Ectodermal cell (in vitro differentiated cells): ENCODE results near the gene METTL23.
A peak's percentile ranks its signal among the peaks of the same experiment; 100 is the strongest.
"Not testable (repeated sequence)": the region's sequence is repeated elsewhere in the genome, so short reads cannot be mapped to it uniquely, and the experiment has no call there.

Experiments
- H3K27ac ChIP-seq: 2 replicates; pipeline ENCODE4 v1.7.0; 2013; ENCODE audit warnings: mild to moderate bottlenecking, low read depth, low read length; ENCODE audit not compliant: insufficient read depth, poor library complexity, severe bottlenecking
- H3K27me3 ChIP-seq: 2 replicates; pipeline ENCODE4 v1.7.0; 2013; ENCODE audit warnings: mild to moderate bottlenecking, low read length; ENCODE audit not compliant: insufficient read depth, control insufficient read depth, poor library complexity, severe bottlenecking
- H3K36me3 ChIP-seq: one replicate; pipeline ENCODE4 v1.7.0; 2013; ENCODE audit warnings: low read length; ENCODE audit not compliant: control insufficient read depth, insufficient read depth
- H3K4me1 ChIP-seq: one replicate; pipeline ENCODE4 v1.7.0; 2013; ENCODE audit warnings: low read length; ENCODE audit not compliant: control insufficient read depth, insufficient read depth
- H3K4me3 ChIP-seq: 2 replicates; pipeline ENCODE4 v1.7.0; 2013; ENCODE audit warnings: low read depth, low read length, control low read depth; ENCODE audit not compliant: insufficient read depth
- H3K9me3 ChIP-seq: 2 replicates; pipeline ENCODE4 v1.7.0; 2013; ENCODE audit warnings: mild to moderate bottlenecking, low read length, moderate library complexity; ENCODE audit not compliant: control insufficient read depth
- WGBS, 2 experiments: methylation state at CpG; one replicate each; pipeline ENCODE4 v1.1.7; 2013; ENCODE audit warnings: missing lambda C conversion rate in 2 of 2; 5-methylcytosine and 5-hydroxymethylcytosine counted together

Gene METTL23

GRCh38 chr17:76735586-76736348, 9.1 kb downstream of the METTL23 start:
- H3K9me3 ChIP-seq: no peaks in the 10 kb centered on the region
- WGBS, 2 experiments: 1% methylated on average over 20 of the region's 20 CpGs
- H3K4me1 ChIP-seq: peaks cover 21% of the 10 kb centered on the region
- no peaks in the 10 kb centered on the region for H3K27me3 ChIP-seq
- peaks cover 34% of the 10 kb centered on the region for H3K36me3 ChIP-seq
- H3K27ac ChIP-seq: peak overlapping the region; percentile 94
- H3K4me3 ChIP-seq: peak overlapping the region; percentile 98

GRCh38 chr17:76736349-76737081, 9.9 kb downstream of the METTL23 start:
- H3K27me3 ChIP-seq: no peaks in the 10 kb centered on the region
- peak overlapping the region; percentile 98 for H3K4me3 ChIP-seq
- H3K4me1 ChIP-seq: peaks cover 21% of the 10 kb centered on the region
- H3K36me3 ChIP-seq: peaks cover 30% of the 10 kb centered on the region
- WGBS, 2 experiments: 0 to 1% methylated on average over 117 of the region's 117 CpGs
- peak overlapping the region; percentile 94 for H3K27ac ChIP-seq
- no peaks in the 10 kb centered on the region for H3K9me3 ChIP-seq

- peaks cover 25% of the 10 kb centered on the region for H3K36me3 ChIP-seq
- peak within 1 kb of the TSS; percentile 99 for H3K27ac ChIP-seq
- peaks cover 21% of the 10 kb centered on the region for H3K4me1 ChIP-seq
- H3K9me3 ChIP-seq: no peaks in the 10 kb centered on the region
- H3K27me3 ChIP-seq: no peaks in the 10 kb centered on the region
- H3K4me3 ChIP-seq: peak within 1 kb of the TSS; percentile 98
- WGBS, 2 experiments: 0% methylated on average over 60 of the region's 60 CpGs
Measured at GRCh38 chr17:76737082-76737675, 10.5 kb downstream of the METTL23 start, which contains the start of gene SRSF2. Gene SRSF2 (minus strand): TSS chr17:76737331. CDS start chr17:76737160, 171 bp downstream.

GRCh38 chr17:76737676-76738467, 11.2 kb downstream of the METTL23 start, which contains the start of gene MFSD11:
Gene MFSD11 (plus strand): TSS chr17:76738119. CDS start chr17:76738353, 234 bp downstream.
- 0 to 1% methylated on average over 56 to 57 of the region's 57 CpGs for WGBS, 2 experiments
- H3K27ac ChIP-seq: peak within 1 kb of the TSS; percentile 99
- peak within 1 kb of the TSS; percentile 98 for H3K4me3 ChIP-seq
- peaks cover 19% of the 10 kb centered on the region for H3K36me3 ChIP-seq
- no peaks in the 10 kb centered on the region for H3K9me3 ChIP-seq
- no peaks in the 10 kb centered on the region for H3K27me3 ChIP-seq
- H3K4me1 ChIP-seq: peaks cover 21% of the 10 kb centered on the region

- 25 to 41% methylated on average over 4 to 7 of the region's 7 CpGs for WGBS, 2 experiments
- H3K36me3 ChIP-seq: peaks cover 13% of the 10 kb centered on the region
- peaks cover 19% of the 10 kb centered on the region for H3K4me1 ChIP-seq
- H3K4me3 ChIP-seq: peak overlapping the region; percentile 98
- H3K9me3 ChIP-seq: no peaks in the 10 kb centered on the region
- H3K27me3 ChIP-seq: no peaks in the 10 kb centered on the region
- H3K27ac ChIP-seq: peak overlapping the region; percentile 99
Measured at GRCh38 chr17:76738468-76738850, 11.8 kb downstream of the METTL23 start.

GRCh38 chr17:76739568-76740115, 13.0 kb downstream of the METTL23 start:
- H3K27me3 ChIP-seq, H3K4me3 ChIP-seq, H3K4me1 ChIP-seq, H3K9me3 ChIP-seq, H3K36me3 ChIP-seq, H3K27ac ChIP-seq: not testable (repeated sequence)
- 91 to 93% methylated on average over 15 to 17 of the region's 17 CpGs for WGBS, 2 experiments

- Histone ChIP-seq H3K36me3 (peaks cover 8% of the 10 kb centered on the region), H3K4me1 (peaks cover 5% of the 10 kb centered on the region), H3K4me3 (no peak overlapping the region), H3K27me3 (no peaks in the 10 kb centered on the region), H3K27ac (no peak overlapping the region), H3K9me3 (no peaks in the 10 kb centered on the region)
- 86 to 97% methylated on average over 4 to 5 of the region's 5 CpGs for WGBS, 2 experiments
Measured at GRCh38 chr17:76740329-76741118, 13.9 kb downstream of the METTL23 start.

- no peaks in the 10 kb centered on the region for H3K9me3 ChIP-seq
- H3K4me3 ChIP-seq: no peak overlapping the region
- peaks cover 4% of the 10 kb centered on the region for H3K36me3 ChIP-seq
- no peak overlapping the region for H3K27ac ChIP-seq
- H3K4me1 ChIP-seq: peaks cover 5% of the 10 kb centered on the region
- H3K27me3 ChIP-seq: no peaks in the 10 kb centered on the region
Measured at GRCh38 chr17:76742958-76743357, 16.3 kb downstream of the METTL23 start.

GRCh38 chr17:76744747-76745146, 18.1 kb downstream of the METTL23 start:
- Histone ChIP-seq H3K27me3 (no peaks in the 10 kb centered on the region), H3K27ac (no peak overlapping the region), H3K36me3 (peaks cover 4% of the 10 kb centered on the region), H3K9me3 (no peaks in the 10 kb centered on the region), H3K4me3 (no peak overlapping the region), H3K4me1 (no peaks in the 10 kb centered on the region)
- WGBS, 2 experiments: 96 to 100% methylated on average over 2 of the region's 2 CpGs
